PC-9 (cell line): Measurements from ENCODE around the gene B3GALT6.

Source experiments
- CTCF ChIP-seq: fragments of 200-600 bp; sonication (generic); conservative IDR thresholded peaks from 2 replicates; pipeline ENCODE4 v1.6.1; 2017; ENCODE audit warnings: mixed run types, antibody characterized with exemption, mild to moderate bottlenecking, moderate library complexity
- EZH2 ChIP-seq: fragments of 200-600 bp; sonication (generic); IDR thresholded peaks from 2 replicates; pipeline ENCODE4 v1.8.0; 2017; ENCODE audit warnings: antibody characterized with exemption, low read depth

- TF ChIP-seq CTCF = no peak
- no peak for TF ChIP-seq EZH2
These were observed 28.2 kb upstream of the B3GALT6 start for GRCh38 chr1:1203561-1204424.
